ENCODE results near the gene DEFB112. TPM values are rescaled to one million over a fixed set of nuclear protein-coding genes. Genes with fewer than 3 reads are reported as not detected.

Gene DEFB112, protein sequence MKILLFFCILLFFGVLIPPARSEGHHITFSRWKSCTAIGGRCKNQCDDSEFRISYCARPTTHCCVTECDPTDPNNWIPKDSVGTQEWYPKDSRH
- not detected for total RNA-seq (2021; fragmentation: NEBNext Ultra II Directional; extraction: Animal tissue kit (Norgen Biotek cat#: 25700))
- long read RNA-seq: 0 reads

DNA sequence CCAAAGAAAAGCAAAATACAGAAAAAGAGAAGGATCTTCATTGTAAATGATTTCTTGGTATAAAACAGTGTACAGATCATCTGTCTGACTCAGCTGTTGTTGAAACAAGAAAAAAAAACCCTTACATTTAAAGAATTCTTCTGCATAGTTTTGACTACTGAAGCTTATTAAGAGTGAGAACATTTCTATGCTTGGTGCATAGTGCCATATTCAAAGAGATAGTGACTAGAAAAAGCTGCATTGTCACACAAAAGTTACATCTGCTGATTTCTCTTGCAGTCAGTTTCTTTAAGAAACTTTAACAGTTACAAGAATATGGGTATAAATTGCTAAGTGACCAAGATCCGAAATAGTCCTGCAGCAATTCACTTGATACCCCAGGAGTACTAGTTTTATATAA lies at the start of gene DEFB112:
DEFB112 (minus strand) TSS at position 101 of the 400 bp plus-strand sequence; CDS start at position 41, 60 bp downstream.
- no peaks in the 10 kb centered on the region for H3K36me3 Mint-ChIP-seq (ENCODE audit: low read depth)
- no peak within 1 kb of the TSS for H3K27ac Mint-ChIP-seq
- H3K27me3 Mint-ChIP-seq (ENCODE audit: insufficient read depth): no peaks in the 10 kb centered on the region
- H3K4me1 Mint-ChIP-seq (ENCODE audit: low read depth): no peaks in the 10 kb centered on the region
- DNase-seq: no peak
- H3K4me3 Mint-ChIP-seq: no peak within 1 kb of the TSS
- TF ChIP-seq, protein P1, sequence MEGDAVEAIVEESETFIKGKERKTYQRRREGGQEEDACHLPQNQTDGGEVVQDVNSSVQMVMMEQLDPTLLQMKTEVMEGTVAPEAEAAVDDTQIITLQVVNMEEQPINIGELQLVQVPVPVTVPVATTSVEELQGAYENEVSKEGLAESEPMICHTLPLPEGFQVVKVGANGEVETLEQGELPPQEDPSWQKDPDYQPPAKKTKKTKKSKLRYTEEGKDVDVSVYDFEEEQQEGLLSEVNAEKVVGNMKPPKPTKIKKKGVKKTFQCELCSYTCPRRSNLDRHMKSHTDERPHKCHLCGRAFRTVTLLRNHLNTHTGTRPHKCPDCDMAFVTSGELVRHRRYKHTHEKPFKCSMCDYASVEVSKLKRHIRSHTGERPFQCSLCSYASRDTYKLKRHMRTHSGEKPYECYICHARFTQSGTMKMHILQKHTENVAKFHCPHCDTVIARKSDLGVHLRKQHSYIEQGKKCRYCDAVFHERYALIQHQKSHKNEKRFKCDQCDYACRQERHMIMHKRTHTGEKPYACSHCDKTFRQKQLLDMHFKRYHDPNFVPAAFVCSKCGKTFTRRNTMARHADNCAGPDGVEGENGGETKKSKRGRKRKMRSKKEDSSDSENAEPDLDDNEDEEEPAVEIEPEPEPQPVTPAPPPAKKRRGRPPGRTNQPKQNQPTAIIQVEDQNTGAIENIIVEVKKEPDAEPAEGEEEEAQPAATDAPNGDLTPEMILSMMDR (IDR thresholded peaks at IDR 0.05): no peak
- H3K9me3 Mint-ChIP-seq: peaks cover 20% of the 10 kb centered on the region

DNA sequence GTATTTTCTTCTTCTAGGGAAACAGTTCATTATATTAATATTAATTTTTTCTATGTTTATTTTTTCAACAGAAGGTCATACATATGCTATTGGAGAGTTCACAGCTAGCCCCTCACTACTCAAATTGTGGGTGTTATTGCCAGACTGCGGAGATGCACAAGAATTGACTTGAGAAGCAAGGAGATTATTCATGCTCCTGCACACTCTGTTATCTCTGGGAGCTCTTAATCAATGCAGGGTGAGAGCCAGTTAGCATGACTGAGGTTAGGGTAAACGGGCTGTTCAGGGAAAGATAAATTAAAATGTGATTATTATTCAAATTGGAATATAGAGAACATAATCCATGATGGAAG lies 48.9 kb upstream of the DEFB112 start:
- Mint-ChIP-seq H3K27me3 (ENCODE audit: insufficient read depth) (no peaks in the 10 kb centered on the region; the same call in 1 of the 2 replicates), H3K9me3 (peaks cover 24% of the 10 kb centered on the region), H3K4me1 (ENCODE audit: low read depth) (no peaks in the 10 kb centered on the region), H3K27ac (no peak overlapping the region), H3K4me3 (no peak overlapping the region), H3K36me3 (ENCODE audit: low read depth) (no peaks in the 10 kb centered on the region)
- TF ChIP-seq, protein P1 (IDR thresholded peaks at IDR 0.05): no peak
- no peak for DNase-seq

DNA sequence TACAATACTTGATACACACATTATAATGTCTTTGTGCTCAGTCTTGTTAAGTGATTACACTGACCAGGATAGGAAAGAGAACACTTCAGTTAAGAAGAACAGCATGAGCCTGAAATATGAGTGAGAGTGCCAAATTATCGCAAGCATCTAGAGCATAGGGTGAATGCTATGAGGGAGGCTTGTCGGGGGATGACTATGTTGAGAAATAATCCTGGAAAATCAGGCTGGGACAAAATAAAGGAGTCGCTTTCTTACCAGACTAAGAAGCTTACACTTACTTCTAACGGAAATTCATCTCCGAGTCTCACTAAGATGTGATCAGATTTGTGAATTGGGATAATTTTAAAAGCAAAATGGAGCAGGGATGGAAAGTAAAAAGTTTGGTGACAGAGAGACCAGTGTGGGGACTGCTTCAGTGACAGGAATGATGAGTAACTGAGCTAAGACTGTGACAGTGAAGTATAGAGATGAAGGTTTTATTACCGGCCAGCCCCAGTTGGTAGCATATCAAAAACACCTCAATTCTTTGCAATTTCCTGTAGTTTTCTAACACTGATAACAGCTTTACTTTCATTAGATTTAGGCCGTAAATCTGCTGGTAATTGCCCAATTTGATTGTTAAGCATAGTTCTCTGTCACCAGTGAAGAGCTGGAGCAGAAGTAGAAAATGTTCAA lies 48.4 kb upstream of the DEFB112 start:
- DNase-seq: no peak
- H3K27me3 Mint-ChIP-seq (ENCODE audit: insufficient read depth): no peaks in the 10 kb centered on the region; the same call in 1 of the 2 replicates
- no peak overlapping the region for H3K27ac Mint-ChIP-seq
- H3K4me1 Mint-ChIP-seq (ENCODE audit: low read depth): no peaks in the 10 kb centered on the region
- peaks cover 20% of the 10 kb centered on the region for H3K9me3 Mint-ChIP-seq
- no peak overlapping the region for H3K4me3 Mint-ChIP-seq
- no peaks in the 10 kb centered on the region for H3K36me3 Mint-ChIP-seq (ENCODE audit: low read depth)
- TF ChIP-seq, protein P1 (IDR thresholded peaks at IDR 0.05): no peak

DNA sequence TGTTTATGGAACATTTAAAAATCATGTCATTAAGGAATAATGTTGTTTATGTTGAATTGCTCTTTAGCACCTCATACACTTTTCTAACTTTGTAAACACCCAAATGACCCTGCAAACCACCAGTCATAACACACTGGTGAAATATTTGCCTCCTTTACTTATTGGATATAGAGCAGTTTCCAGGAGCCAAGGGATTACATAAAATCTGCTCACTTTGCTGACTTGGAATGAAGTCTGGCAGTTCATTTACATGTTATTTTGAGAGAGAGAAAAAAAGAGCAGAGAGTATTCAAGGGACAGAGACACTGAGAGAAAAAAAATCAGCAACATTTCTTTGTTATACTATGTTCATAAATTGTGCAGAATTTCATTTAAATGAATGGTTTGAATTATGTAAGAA lies 46.6 kb upstream of the DEFB112 start:
- H3K9me3 Mint-ChIP-seq: peaks cover 8% of the 10 kb centered on the region
- H3K4me3 Mint-ChIP-seq: no peak overlapping the region
- no peak for DNase-seq
- H3K36me3 Mint-ChIP-seq (ENCODE audit: low read depth): no peaks in the 10 kb centered on the region
- TF ChIP-seq, protein P1 (IDR thresholded peaks at IDR 0.05): no peak
- H3K27me3 Mint-ChIP-seq (ENCODE audit: insufficient read depth): no peaks in the 10 kb centered on the region; the same call in 1 of the 2 replicates
- no peak overlapping the region for H3K27ac Mint-ChIP-seq
- H3K4me1 Mint-ChIP-seq (ENCODE audit: low read depth): no peaks in the 10 kb centered on the region

DNA sequence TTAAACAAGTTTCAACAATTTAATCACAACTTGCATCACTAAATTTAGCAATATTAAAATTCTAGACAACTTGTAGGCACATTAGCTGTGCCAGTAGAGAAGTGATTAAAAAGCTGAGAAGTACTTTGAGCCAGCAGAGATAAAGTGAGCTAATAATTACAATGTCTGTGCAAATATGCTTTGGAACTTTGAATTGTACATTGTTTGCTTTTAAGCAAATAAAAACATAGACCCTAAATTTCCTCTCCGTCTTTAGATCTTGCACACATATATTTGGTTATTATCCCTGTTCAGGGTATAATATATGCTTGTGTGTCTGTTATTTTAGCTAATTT lies 44.2 kb upstream of the DEFB112 start:
- TF ChIP-seq, protein P1 (IDR thresholded peaks at IDR 0.05): no peak
- no peaks in the 10 kb centered on the region for H3K36me3 Mint-ChIP-seq (ENCODE audit: low read depth)
- no peak overlapping the region for H3K4me3 Mint-ChIP-seq
- no peak for DNase-seq
- H3K9me3 Mint-ChIP-seq: peaks cover 16% of the 10 kb centered on the region
- no peaks in the 10 kb centered on the region for H3K4me1 Mint-ChIP-seq (ENCODE audit: low read depth)
- no peak overlapping the region for H3K27ac Mint-ChIP-seq
- H3K27me3 Mint-ChIP-seq (ENCODE audit: insufficient read depth): no peaks in the 10 kb centered on the region

Measured in HFFc6 (cell line).